Measurements from ENCODE around the gene EEF1A2. TPM values are rescaled to one million over a fixed set of nuclear protein-coding genes. Genes with fewer than 3 reads are reported as not detected.
"Not testable (repeated sequence)": the region's sequence is repeated elsewhere in the genome, so short reads cannot be mapped to it uniquely, and the experiment has no call there.

The EEF1A2 gene
- polyA plus RNA-seq, 4 donors = 0.56 to 3.8 (median 1.4) TPM

GRCh38 chr20:63521602-63522001 is 22.7 kb upstream of the EEF1A2 start:
- no peak for DNase-seq (ENCODE audit: low read depth in 4 of 4, low spot score in 3 of 4)

DNA sequence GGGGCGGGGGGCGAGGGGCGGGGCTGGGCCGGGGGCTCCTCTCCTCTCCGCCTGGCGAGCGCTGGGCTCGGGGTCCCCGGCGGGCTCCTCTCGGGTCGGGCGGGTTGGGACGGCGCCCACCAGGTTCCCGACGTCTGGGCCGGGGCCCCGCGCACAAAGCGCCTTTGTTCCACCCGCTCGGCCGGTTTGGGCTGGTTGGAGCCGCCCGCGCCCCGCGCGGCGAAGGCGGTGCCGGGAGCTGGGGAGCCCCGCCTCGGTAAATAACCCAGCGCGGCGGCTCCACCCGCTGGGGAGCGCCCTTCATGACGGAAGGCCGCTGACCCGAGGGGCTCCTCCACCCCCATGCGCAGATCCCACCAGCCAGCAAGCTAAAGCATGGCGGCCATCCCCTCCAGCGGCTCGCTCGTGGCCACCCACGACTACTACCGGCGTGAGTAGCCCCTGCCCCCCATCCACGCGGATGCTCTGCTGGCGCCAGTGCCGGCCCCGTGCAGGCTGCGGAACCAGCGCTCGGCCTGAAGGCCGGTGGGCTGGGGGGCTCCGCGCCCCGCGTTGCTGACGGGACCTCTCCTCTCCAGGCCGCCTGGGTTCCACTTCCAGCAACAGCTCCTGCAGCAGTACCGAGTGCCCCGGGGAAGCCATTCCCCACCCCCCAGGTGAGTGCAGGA is 22.2 kb upstream of the EEF1A2 start:
- peak in 3 of 4 donors; percentile 51 to 73 (median 68) for DNase-seq (ENCODE audit: low read depth in 4 of 4, low spot score in 3 of 4)

DNA sequence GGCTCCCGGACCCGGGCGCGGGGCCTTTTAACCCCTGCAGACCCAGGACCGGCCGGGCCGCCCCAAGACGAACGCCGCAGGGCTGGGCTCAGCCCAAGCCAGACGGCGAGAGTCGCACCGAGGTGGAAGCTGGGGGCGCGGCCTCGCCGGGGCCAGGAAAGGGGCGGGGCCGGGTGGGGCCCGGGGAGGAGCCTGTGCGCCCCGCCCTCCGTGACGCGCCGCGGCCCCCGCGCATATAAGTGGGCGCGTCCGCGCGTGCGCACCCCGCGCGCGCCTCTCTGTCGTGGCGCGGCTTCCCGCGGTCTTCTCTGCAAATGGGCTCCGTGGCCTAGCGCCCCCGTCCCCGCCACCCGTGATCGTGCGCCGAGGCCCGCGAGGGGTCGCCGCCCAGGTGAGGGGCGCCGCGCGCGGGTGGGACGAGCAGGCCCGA is 21.6 kb upstream of the EEF1A2 start, which contains the start of gene PPDPF:
Gene PPDPF (plus strand): TSS at position 262 of the 430 bp plus-strand sequence. CDS start 544 bp downstream, outside the sequence.
- DNase-seq (ENCODE audit: low read depth in 4 of 4, low spot score in 3 of 4) = peak; percentile 74 to 79 (median 77)

- no peak for DNase-seq (ENCODE audit: low read depth in 4 of 4, low spot score in 3 of 4)
Measured at GRCh38 chr20:63519668-63520503, 21.0 kb upstream of the EEF1A2 start.

GRCh38 chr20:63518946-63519667 is 20.2 kb upstream of the EEF1A2 start:
- DNase-seq (ENCODE audit: low read depth in 4 of 4, low spot score in 3 of 4) = no peak

- DNase-seq (ENCODE audit: low read depth in 4 of 4, low spot score in 3 of 4) = no peak
Measured at GRCh38 chr20:63518351-63518861, 19.5 kb upstream of the EEF1A2 start.

DNA sequence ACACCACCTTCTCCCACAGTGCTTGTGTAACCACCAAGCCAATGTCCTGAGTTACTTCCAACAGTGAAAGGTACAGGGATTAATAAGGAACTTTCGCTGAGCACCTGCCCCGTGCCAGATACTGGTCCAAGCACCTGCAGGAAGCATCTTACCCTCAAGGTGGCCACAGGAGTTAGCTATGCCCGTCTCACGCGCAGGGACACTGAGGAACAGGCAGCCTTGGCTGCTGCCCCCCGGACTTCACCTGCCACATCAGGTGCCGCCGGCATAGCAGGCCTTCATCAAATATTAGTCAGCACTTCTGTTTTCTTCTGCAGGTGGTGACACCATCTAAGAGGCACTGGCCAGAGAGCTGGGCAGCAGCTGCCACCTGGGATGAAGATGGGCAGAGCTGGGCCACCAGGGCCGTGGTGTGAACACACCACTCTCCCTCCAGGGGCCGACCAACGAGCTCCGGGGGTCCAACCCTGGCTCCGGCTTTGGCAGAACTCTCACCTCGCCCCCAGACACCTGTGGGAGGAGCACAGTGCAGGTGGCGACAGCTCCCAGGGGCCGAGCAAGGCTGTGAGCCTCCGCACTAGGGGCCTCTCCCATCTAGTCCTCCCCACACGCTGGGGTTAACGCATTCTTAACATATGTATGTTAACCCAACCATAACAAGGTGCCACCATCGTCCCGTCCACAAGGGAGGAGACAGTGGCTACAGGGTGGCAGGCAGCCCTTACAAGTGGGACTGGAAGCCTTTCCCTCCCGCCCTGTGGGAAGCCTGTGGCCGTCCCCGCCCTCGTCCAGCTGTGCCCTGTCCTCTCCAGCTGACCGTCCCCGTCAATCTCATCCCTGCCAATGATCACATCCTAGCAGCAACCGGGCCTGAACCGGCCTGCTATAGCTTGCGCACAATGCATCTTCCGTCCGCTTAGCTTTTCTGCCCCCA is 18.8 kb upstream of the EEF1A2 start:
- no peak for DNase-seq (ENCODE audit: low read depth in 4 of 4, low spot score in 3 of 4)

DNA sequence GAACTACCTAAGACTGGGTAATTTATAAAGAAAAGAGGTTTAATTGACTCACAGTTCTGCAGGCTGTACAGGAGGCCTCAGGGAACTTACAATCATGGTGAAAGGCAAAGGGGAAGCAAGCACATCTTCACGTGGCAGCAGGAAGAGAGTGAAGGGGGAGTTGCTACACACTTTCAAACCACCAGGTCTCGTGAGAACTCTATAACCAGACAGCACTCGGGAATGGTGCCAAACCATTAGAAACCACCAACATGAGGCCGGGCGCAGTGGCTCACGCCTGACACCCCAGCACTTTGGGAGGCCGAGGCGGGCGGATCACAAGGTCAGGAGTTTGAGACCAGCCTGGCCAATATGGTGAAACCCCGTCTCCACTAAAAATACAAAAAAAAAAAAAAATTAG is 15.6 kb upstream of the EEF1A2 start:
- not testable (repeated sequence) for DNase-seq (ENCODE audit: low read depth in 4 of 4, low spot score in 3 of 4)

GRCh38 chr20:63513207-63513606 is 14.3 kb upstream of the EEF1A2 start:
- no peak for DNase-seq (ENCODE audit: low read depth in 4 of 4, low spot score in 3 of 4)

- DNase-seq (ENCODE audit: low read depth in 4 of 4, low spot score in 3 of 4) = no peak
Measured at GRCh38 chr20:63509088-63509564, 10.2 kb upstream of the EEF1A2 start.

- DNase-seq (ENCODE audit: low read depth in 4 of 4, low spot score in 3 of 4) = no peak
Measured at GRCh38 chr20:63508072-63508768, 9.3 kb upstream of the EEF1A2 start.

- DNase-seq (ENCODE audit: low read depth in 4 of 4, low spot score in 3 of 4) = no peak
Measured at GRCh38 chr20:63507083-63507743, 8.3 kb upstream of the EEF1A2 start.

- no peak for DNase-seq (ENCODE audit: low read depth in 4 of 4, low spot score in 3 of 4)
Measured at GRCh38 chr20:63505723-63506122, 6.8 kb upstream of the EEF1A2 start.

DNA sequence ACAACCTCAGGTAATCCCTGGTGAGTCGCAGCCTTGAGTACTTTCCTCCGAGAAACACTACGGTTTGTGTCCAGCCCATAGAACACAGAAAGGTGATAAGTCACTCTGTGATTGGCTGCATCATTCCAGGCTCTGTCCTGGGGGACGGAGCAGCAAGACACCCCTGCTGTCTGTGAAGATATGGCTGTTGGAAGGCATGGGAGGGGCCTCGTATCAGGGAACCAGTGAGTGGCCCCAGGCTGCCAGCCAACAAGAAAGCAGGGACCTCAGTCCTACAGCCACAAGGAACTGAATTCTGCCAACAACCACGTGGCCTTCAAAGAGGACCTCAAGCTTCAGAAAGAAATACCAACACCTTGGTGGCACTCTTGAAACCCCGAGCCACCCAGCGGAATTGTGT is 6.4 kb upstream of the EEF1A2 start:
- DNase-seq (ENCODE audit: low read depth in 4 of 4, low spot score in 3 of 4) = no peak

GRCh38 chr20:63504642-63505041 is 5.8 kb upstream of the EEF1A2 start:
- no peak for DNase-seq (ENCODE audit: low read depth in 4 of 4, low spot score in 3 of 4)

DNA sequence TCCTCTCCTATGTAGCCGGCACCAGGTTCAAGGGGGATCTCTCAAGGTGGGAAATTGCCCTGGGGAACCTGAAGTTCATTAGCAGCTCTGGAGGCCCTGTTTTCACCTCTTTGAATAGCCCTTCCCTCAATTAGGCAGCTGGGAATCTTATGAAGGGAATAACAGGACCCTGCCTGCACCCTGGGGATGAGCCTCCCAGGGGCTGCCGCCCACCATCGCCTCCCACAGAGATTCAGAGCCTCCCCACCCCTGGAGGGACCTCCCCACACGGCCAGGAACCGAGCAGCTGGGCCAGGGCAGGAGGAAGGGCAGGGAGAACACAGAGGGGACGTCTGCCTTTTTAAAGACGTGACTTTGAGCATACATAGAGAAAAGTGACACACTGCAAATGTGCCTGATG is 4.6 kb upstream of the EEF1A2 start:
- no peak for DNase-seq (ENCODE audit: low read depth in 4 of 4, low spot score in 3 of 4)

GRCh38 chr20:63502671-63503172 is 3.8 kb upstream of the EEF1A2 start:
- DNase-seq (ENCODE audit: low read depth in 4 of 4, low spot score in 3 of 4) = no peak

All from right renal pelvis (tissue), 4 donors.